ENCODE measurements around the gene YAP1.

DNA sequence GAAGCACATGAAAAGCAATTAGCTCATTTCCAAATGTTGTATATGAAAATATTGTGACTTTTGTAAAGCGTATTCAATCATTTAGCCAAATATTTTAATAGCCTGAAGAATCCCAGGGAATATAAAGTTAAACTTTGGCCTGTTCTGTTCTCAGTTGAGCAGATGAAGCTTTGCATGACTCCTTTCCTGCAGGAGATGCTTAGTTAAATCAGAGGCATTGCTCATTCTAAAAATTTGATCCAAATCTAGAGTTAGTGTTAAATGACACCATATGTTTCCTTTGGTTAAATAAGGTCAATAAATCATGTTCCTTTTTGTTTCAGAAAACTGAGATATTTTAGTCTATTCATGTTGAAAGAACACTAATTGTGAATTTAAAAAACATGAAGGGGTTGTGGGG is 155.9 kb downstream of the YAP1 start:
- no peak for TF ChIP-seq FOXK2 (IDR thresholded peaks at IDR 0.05)
- TF ChIP-seq BHLHE40 (IDR thresholded peaks at IDR 0.05; ENCODE audit: borderline replicate concordance), result no peak
- no peak for TF ChIP-seq FOXA1 (IDR thresholded peaks at IDR 0.05)
- TF ChIP-seq ZNF384 (IDR thresholded peaks at IDR 0.05), result no peak
- no peak for TF ChIP-seq CTBP1 (IDR thresholded peaks at IDR 0.05; ENCODE audit: borderline replicate concordance)
- no peak for TF ChIP-seq FOXM1 (IDR thresholded peaks at IDR 0.05; ENCODE audit: borderline replicate concordance)
- TF ChIP-seq ELF4 (IDR thresholded peaks at IDR 0.05), result no peak
- TF ChIP-seq LEF1 (IDR thresholded peaks at IDR 0.05; ENCODE audit: borderline replicate concordance), result no peak
- TF ChIP-seq SP1 (IDR thresholded peaks at IDR 0.05), result no peak
- TF ChIP-seq, protein P1, sequence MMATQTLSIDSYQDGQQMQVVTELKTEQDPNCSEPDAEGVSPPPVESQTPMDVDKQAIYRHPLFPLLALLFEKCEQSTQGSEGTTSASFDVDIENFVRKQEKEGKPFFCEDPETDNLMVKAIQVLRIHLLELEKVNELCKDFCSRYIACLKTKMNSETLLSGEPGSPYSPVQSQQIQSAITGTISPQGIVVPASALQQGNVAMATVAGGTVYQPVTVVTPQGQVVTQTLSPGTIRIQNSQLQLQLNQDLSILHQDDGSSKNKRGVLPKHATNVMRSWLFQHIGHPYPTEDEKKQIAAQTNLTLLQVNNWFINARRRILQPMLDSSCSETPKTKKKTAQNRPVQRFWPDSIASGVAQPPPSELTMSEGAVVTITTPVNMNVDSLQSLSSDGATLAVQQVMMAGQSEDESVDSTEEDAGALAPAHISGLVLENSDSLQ (IDR thresholded peaks at IDR 0.05), result no peak
- no peak for TF ChIP-seq SUZ12 (IDR thresholded peaks at IDR 0.05)
- no peak for TF ChIP-seq L3MBTL2 (conservative IDR thresholded peaks at IDR 0.05)
- TF ChIP-seq ARNT (IDR thresholded peaks at IDR 0.05), result no peak
